Panc1 (cell line): Measurements from ENCODE around the gene MARVELD2.
"Not testable (repeated sequence)": the region's sequence is repeated elsewhere in the genome, so short reads cannot be mapped to it uniquely, and the experiment has no call there.

Source experiments
- CTCF ChIP-seq: fragments of 450-650 bp; IDR thresholded peaks from 2 replicates; pipeline ENCODE4 v1.5.1; 2017; ENCODE audit warnings: mild to moderate bottlenecking
- POLR2AphosphoS5 ChIP-seq: IDR thresholded peaks from 2 replicates; pipeline ENCODE4 v1.6.1; 2012; ENCODE audit warnings: mild to moderate bottlenecking, low read depth, low read length, moderate library complexity
- REST ChIP-seq, 2 experiments: IDR thresholded peaks; 2 replicates each; pipeline ENCODE4 v1.6.1; 2011 to 2012; ENCODE audit warnings: low read depth in 2 of 2, control low read depth in 1 of 2, low read length in 1 of 2, mild to moderate bottlenecking in 1 of 2, moderate library complexity in 1 of 2; ENCODE audit not compliant: insufficient read depth in 1 of 2
- TCF7L2 ChIP-seq: IDR thresholded peaks from 2 replicates; pipeline ENCODE4 v1.6.1; 2011; ENCODE audit warnings: mild to moderate bottlenecking, low read depth, low read length, inconsistent platforms

GRCh38 chr5:69472535-69473143 is 57.7 kb downstream of the MARVELD2 start:
- not testable (repeated sequence) for TF ChIP-seq POLR2AphosphoS5; CTCF; REST (IDR thresholded peaks at IDR 0.05; ENCODE audit: insufficient read depth in 1 of 2, low read depth in 2 of 2, low read length in 1 of 2); TCF7L2
